GM12878 (cell line): Measurements from ENCODE around the gene MBD3L2B. TPM values are rescaled to one million over a fixed set of nuclear protein-coding genes. Genes with fewer than 3 reads are reported as not detected.
A peak's percentile ranks its signal among the peaks of the same experiment; 100 is the strongest.

Source experiments
- ATAC-seq: fragments of 200-7000 bp; cut with Tn5 transposase; 3 replicates; pipeline ENCODE4 v1.9.1; 2020; ENCODE audit warnings: mild to moderate bottlenecking, moderate library complexity
- BruUV-seq: library from RNA; stranded (reverse); fragments of 400-500 nt; replicated peaks from 2 replicates; lab custom pipeline; 2021; lab: Mats Ljungman, UMichigan
- CTCF ChIA-PET: fragments of 300-600 bp; sonication (Branson Sonifier 250); formaldehyde crosslinking; extraction: SDS; loops from one replicate; lab custom pipeline; 2021; ENCODE audit warnings: inconsistent platforms; lab: Yijun Ruan, JAX
- POLR2A ChIA-PET: fragments of 350-600 bp; formaldehyde crosslinking; extraction: SDS; loops from one replicate; lab custom pipeline; 2021; ENCODE audit warnings: inconsistent platforms; lab: Charles Lee
- RAD21 ChIA-PET: fragments of 300-600 bp; sonication (Branson Sonifier 250); formaldehyde crosslinking; loops from one replicate; lab custom pipeline; 2023; ENCODE audit warnings: antibody characterized with exemption; ENCODE audit not compliant: unreplicated experiment; lab: Charles Lee
- SMC1A ChIA-PET: fragments of 300-600 bp; sonication (Branson Sonifier 250); formaldehyde crosslinking; loops from one replicate; lab custom pipeline; 2023; ENCODE audit not compliant: unreplicated experiment, uncharacterized antibody; lab: Charles Lee
- DNase-seq: peaks from one replicate; pipeline ENCODE4 v3.0.0-alpha.2; 2011; ENCODE audit warnings: low read depth, low spot score
- FAIRE-seq: peaks from 3 replicates; lab custom pipeline; 2011; peaks lifted over from hg19 to GRCh38; lab: Jason Lieb, UNC
- H2AFZ ChIP-seq: 2 replicates; pipeline ENCODE4 v1.6.0; 2011; ENCODE audit warnings: low read depth, low read length, control low read depth; ENCODE audit not compliant: control insufficient read depth
- H3K27ac ChIP-seq: 2 replicates; pipeline ENCODE4 v1.5.1; 2011; ENCODE audit warnings: control low read depth; ENCODE audit not compliant: control insufficient read depth, insufficient read depth
- H3K27me3 ChIP-seq, 2 experiments: replicated peaks in 1 of 2; 2 replicates each; pipeline versions ENCODE4 v1.6.0 to v1.6.1; 2011; ENCODE audit warnings: low read length in 1 of 2; ENCODE audit not compliant: control insufficient read depth in 2 of 2, insufficient read depth in 2 of 2
- H3K36me3 ChIP-seq, 2 experiments: 2 replicates each; pipeline ENCODE4 v1.5.1; 2011; ENCODE audit warnings: low read length in 1 of 2; ENCODE audit not compliant: control insufficient read depth in 2 of 2, insufficient read depth in 2 of 2
- H3K4me1 ChIP-seq: 2 replicates; pipeline ENCODE4 v1.6.1; 2011; ENCODE audit warnings: mild to moderate bottlenecking, low read length, moderate library complexity, mixed read lengths; ENCODE audit not compliant: control insufficient read depth, insufficient read depth
- H3K4me2 ChIP-seq: 2 replicates; pipeline ENCODE4 v1.6.0; 2011; ENCODE audit warnings: control low read depth; ENCODE audit not compliant: control insufficient read depth, insufficient read depth
- H3K4me3 ChIP-seq: fragments of 200-600 bp; sonication (generic); 2 replicates; pipeline ENCODE4 v1.5.1; 2016
- H3K79me2 ChIP-seq: 2 replicates; pipeline ENCODE4 v1.6.0; 2011; ENCODE audit warnings: low read length; ENCODE audit not compliant: control insufficient read depth, insufficient read depth
- H3K9ac ChIP-seq: 2 replicates; pipeline ENCODE4 v1.8.0; 2011; ENCODE audit warnings: low read length, control low read depth, mixed read lengths; ENCODE audit not compliant: control insufficient read depth, insufficient read depth
- H3K9me3 ChIP-seq: replicated peaks from 3 replicates; pipeline ENCODE4 v1.5.1; 2011; ENCODE audit warnings: mild to moderate bottlenecking, low read length; ENCODE audit not compliant: control insufficient read depth, insufficient read depth
- H4K20me1 ChIP-seq: 2 replicates; pipeline ENCODE4 v1.6.0; 2011; ENCODE audit not compliant: control insufficient read depth, insufficient read depth
- GABPA ChIP-seq: IDR thresholded peaks from 2 replicates; pipeline ENCODE4 v1.6.1; 2014; ENCODE audit warnings: antibody characterized with exemption, low read depth, mild to moderate bottlenecking, inconsistent platforms
- PML ChIP-seq: IDR thresholded peaks from 2 replicates; pipeline ENCODE4 v1.6.1; 2012; ENCODE audit warnings: low read length, inconsistent platforms
- POLR2A ChIP-seq: IDR thresholded peaks from 2 replicates; pipeline ENCODE4 v1.6.1; 2011; ENCODE audit warnings: low read depth, mild to moderate bottlenecking, low read length
- RBBP5 ChIP-seq: fragments of 200-600 bp; sonication (generic); conservative IDR thresholded peaks from 2 replicates; pipeline ENCODE4 v1.6.1; 2016
- STAT3 ChIP-seq: IDR thresholded peaks from 2 replicates; pipeline ENCODE4 v1.6.1; 2011; ENCODE audit warnings: low read depth, low read length, improper control_type of control experiment
- SUZ12 ChIP-seq: fragments of 200-600 bp; sonication (generic); IDR thresholded peaks from one replicate; pipeline ENCODE4 v1.6.1; 2018; ENCODE audit warnings: antibody characterized with exemption, mild to moderate bottlenecking; ENCODE audit not compliant: unreplicated experiment
- WRNIP1 ChIP-seq: IDR thresholded peaks from 2 replicates; pipeline ENCODE4 v1.6.1; 2011; ENCODE audit warnings: low read depth, low read length, improper control_type of control experiment, borderline replicate concordance
- in situ Hi-C: fragments of 300-500 bp; cut with MboI; formaldehyde crosslinking; loops from 9 replicates; pipeline ENCODE4 v1.14.3; 2018; ENCODE audit warnings: mixed read lengths
- intact Hi-C: fragments of 100-400 bp; cut with micrococcal nuclease; formaldehyde crosslinking; loops from one replicate; pipeline ENCODE4 v1.14.2; 2022; ENCODE audit not compliant: unreplicated experiment
- polyA plus RNA-seq, 11 experiments: library from polyadenylated mRNA; depleted of rRNA in 4 of 11; unstranded in 6 of 11; stranded (reverse) in 5 of 11; fragments of >200 nt; fragmentation: Nextera tagmentation in 4 of 11; fragmentation: Illumina TruSeq in 1 of 11; extraction: Ambion mirVana in 4 of 11; extraction: Trizol in 1 of 11; gene quantifications; 1 replicate in 1 of 11; 2 replicates in 10 of 11; pipeline versions ENCODE4 v1.2.1 to v1.2.3, GENCODE V29; 2011 to 2016; ENCODE audit warnings: inconsistent platforms in 2 of 11, missing spikeins in 2 of 11, low read depth in 1 of 11
- total RNA-seq, 4 experiments: library from RNA; depleted of rRNA in 3 of 4; stranded (reverse); fragments of >200 nt in 3 of 4; fragmentation: Illumina TruSeq in 1 of 4; extraction: Trizol in 1 of 4; gene quantifications; 2 replicates each; pipeline versions ENCODE4 v1.2.1 to v1.2.3, GENCODE V29; 2013 to 2021
- TF ChIP-seq, protein P1 (sequence below): fragments of 450-650 bp; IDR thresholded peaks from 2 replicates; pipeline ENCODE4 v1.6.1; 2017; ENCODE audit warnings: mild to moderate bottlenecking, moderate library complexity
- TF ChIP-seq, protein P2 (sequence below): fragments of 150-350 bp; IDR thresholded peaks from 2 replicates; pipeline ENCODE4 v1.6.1; 2016; ENCODE audit warnings: low read depth, low read length
- TF ChIP-seq, protein P3 (sequence below): fragments of 450-650 bp; IDR thresholded peaks from 2 replicates; pipeline ENCODE4 v1.6.1; 2016; ENCODE audit warnings: mild to moderate bottlenecking
- TF ChIP-seq, protein P4 (sequence below): fragments of 450-650 bp; IDR thresholded peaks from 2 replicates; pipeline ENCODE4 v1.6.1; 2017; ENCODE audit warnings: mild to moderate bottlenecking, moderate library complexity

Gene MBD3L2B
- total and polyA plus RNA-seq, 10 of the 15 experiments (the other 5 are each of a cell fraction or from before 2014, with no cell fraction given): 0.10 TPM; not detected in 9

DNA sequence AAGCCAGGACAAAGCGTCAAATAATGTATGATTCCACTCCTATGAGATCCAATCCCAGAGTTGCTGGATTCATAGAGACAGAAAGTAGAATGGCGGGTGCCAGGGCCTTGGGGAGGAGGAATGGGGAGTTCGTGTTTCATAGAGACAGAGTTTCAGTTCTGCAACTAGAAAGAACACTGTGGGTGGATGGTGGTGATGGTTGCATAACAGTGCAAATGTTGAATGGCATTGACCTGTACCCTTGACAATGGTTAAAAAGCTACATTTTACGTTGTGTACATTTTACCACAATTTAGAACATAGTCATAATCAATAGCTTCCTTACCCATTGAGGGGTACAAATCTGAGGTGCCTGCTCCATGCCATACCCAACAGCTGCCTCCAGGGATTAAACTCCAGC, 33.4 kb downstream of the MBD3L2B start (continued):
- TF ChIP-seq, protein P1, sequence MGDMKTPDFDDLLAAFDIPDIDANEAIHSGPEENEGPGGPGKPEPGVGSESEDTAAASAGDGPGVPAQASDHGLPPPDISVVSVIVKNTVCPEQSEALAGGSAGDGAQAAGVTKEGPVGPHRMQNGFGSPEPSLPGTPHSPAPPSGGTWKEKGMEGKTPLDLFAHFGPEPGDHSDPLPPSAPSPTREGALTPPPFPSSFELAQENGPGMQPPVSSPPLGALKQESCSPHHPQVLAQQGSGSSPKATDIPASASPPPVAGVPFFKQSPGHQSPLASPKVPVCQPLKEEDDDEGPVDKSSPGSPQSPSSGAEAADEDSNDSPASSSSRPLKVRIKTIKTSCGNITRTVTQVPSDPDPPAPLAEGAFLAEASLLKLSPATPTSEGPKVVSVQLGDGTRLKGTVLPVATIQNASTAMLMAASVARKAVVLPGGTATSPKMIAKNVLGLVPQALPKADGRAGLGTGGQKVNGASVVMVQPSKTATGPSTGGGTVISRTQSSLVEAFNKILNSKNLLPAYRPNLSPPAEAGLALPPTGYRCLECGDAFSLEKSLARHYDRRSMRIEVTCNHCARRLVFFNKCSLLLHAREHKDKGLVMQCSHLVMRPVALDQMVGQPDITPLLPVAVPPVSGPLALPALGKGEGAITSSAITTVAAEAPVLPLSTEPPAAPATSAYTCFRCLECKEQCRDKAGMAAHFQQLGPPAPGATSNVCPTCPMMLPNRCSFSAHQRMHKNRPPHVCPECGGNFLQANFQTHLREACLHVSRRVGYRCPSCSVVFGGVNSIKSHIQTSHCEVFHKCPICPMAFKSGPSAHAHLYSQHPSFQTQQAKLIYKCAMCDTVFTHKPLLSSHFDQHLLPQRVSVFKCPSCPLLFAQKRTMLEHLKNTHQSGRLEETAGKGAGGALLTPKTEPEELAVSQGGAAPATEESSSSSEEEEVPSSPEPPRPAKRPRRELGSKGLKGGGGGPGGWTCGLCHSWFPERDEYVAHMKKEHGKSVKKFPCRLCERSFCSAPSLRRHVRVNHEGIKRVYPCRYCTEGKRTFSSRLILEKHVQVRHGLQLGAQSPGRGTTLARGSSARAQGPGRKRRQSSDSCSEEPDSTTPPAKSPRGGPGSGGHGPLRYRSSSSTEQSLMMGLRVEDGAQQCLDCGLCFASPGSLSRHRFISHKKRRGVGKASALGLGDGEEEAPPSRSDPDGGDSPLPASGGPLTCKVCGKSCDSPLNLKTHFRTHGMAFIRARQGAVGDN: no peak; the same call in 1 of the 2 replicates
- no peak for TF ChIP-seq SUZ12

DNA sequence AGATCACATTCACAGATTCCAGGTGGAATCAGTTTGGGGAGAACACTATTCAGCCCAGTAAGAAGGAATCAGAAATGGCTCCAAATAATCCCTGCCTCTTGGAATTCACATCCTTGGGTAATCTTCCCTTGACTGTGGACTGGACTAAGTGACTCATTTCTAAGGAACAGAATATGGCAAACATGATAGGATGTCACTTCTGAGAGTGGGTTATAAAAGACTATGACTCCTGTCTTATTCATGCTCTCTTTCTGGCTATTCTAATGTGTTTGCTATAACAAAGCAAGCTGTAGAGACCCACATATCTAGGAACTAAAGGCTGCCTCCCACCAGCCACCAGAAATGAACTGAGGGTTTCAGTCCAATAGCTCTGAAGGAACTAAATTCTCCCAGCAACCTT, 37.8 kb downstream of the MBD3L2B start:
- SMC1A ChIA-PET: no interaction called here
- no peak for TF ChIP-seq WRNIP1
- TF ChIP-seq RBBP5: no peak
- TF ChIP-seq, protein P2, sequence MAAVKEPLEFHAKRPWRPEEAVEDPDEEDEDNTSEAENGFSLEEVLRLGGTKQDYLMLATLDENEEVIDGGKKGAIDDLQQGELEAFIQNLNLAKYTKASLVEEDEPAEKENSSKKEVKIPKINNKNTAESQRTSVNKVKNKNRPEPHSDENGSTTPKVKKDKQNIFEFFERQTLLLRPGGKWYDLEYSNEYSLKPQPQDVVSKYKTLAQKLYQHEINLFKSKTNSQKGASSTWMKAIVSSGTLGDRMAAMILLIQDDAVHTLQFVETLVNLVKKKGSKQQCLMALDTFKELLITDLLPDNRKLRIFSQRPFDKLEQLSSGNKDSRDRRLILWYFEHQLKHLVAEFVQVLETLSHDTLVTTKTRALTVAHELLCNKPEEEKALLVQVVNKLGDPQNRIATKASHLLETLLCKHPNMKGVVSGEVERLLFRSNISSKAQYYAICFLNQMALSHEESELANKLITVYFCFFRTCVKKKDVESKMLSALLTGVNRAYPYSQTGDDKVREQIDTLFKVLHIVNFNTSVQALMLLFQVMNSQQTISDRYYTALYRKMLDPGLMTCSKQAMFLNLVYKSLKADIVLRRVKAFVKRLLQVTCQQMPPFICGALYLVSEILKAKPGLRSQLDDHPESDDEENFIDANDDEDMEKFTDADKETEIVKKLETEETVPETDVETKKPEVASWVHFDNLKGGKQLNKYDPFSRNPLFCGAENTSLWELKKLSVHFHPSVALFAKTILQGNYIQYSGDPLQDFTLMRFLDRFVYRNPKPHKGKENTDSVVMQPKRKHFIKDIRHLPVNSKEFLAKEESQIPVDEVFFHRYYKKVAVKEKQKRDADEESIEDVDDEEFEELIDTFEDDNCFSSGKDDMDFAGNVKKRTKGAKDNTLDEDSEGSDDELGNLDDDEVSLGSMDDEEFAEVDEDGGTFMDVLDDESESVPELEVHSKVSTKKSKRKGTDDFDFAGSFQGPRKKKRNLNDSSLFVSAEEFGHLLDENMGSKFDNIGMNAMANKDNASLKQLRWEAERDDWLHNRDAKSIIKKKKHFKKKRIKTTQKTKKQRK: no peak
- TF ChIP-seq POLR2A: no peak
- no peak for TF ChIP-seq PML
- TF ChIP-seq GABPA: no peak
- no peak for TF ChIP-seq STAT3
- TF ChIP-seq, protein P3, sequence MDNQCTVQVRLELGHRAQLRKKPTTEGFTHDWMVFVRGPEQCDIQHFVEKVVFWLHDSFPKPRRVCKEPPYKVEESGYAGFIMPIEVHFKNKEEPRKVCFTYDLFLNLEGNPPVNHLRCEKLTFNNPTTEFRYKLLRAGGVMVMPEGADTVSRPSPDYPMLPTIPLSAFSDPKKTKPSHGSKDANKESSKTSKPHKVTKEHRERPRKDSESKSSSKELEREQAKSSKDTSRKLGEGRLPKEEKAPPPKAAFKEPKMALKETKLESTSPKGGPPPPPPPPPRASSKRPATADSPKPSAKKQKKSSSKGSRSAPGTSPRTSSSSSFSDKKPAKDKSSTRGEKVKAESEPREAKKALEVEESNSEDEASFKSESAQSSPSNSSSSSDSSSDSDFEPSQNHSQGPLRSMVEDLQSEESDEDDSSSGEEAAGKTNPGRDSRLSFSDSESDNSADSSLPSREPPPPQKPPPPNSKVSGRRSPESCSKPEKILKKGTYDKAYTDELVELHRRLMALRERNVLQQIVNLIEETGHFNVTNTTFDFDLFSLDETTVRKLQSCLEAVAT: no peak
- TF ChIP-seq, protein P4, sequence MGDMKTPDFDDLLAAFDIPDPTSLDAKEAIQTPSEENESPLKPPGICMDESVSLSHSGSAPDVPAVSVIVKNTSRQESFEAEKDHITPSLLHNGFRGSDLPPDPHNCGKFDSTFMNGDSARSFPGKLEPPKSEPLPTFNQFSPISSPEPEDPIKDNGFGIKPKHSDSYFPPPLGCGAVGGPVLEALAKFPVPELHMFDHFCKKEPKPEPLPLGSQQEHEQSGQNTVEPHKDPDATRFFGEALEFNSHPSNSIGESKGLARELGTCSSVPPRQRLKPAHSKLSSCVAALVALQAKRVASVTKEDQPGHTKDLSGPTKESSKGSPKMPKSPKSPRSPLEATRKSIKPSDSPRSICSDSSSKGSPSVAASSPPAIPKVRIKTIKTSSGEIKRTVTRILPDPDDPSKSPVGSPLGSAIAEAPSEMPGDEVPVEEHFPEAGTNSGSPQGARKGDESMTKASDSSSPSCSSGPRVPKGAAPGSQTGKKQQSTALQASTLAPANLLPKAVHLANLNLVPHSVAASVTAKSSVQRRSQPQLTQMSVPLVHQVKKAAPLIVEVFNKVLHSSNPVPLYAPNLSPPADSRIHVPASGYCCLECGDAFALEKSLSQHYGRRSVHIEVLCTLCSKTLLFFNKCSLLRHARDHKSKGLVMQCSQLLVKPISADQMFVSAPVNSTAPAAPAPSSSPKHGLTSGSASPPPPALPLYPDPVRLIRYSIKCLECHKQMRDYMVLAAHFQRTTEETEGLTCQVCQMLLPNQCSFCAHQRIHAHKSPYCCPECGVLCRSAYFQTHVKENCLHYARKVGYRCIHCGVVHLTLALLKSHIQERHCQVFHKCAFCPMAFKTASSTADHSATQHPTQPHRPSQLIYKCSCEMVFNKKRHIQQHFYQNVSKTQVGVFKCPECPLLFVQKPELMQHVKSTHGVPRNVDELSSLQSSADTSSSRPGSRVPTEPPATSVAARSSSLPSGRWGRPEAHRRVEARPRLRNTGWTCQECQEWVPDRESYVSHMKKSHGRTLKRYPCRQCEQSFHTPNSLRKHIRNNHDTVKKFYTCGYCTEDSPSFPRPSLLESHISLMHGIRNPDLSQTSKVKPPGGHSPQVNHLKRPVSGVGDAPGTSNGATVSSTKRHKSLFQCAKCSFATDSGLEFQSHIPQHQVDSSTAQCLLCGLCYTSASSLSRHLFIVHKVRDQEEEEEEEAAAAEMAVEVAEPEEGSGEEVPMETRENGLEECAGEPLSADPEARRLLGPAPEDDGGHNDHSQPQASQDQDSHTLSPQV: no peak

More for the DNA sequence above, 37.8 kb downstream of the MBD3L2B start:
- in situ Hi-C loops (no loop called here), intact Hi-C loops (no loop called here)
- DNase-seq (no peak), FAIRE-seq (no peak), ATAC-seq (no peak)
- Histone ChIP-seq H3K4me2 (no peak overlapping the region), H2AFZ (no peak overlapping the region), H3K9ac (no peak overlapping the region), H3K9me3 (peaks cover 15% of the 10 kb centered on the region; the same call in 2 of the 3 replicates), H3K27ac (no peak overlapping the region), H3K27me3 (no peaks in the 10 kb centered on the region), H3K36me3 (peaks cover 0 to 2% of the 10 kb centered on the region in 2 experiments; a peak in 2 of 4 replicates), H3K4me1 (peaks cover 6% of the 10 kb centered on the region), H4K20me1 (no peaks in the 10 kb centered on the region), H3K79me2 (no peaks in the 10 kb centered on the region), H3K4me3 (no peak overlapping the region)
- ChIA-PET POLR2A (interaction anchor here (0.5 kb wide), 1 partner anchor 91 kb away, joined by 3 read pairs; no protein-coding TSS in a partner anchor), RAD21 (no interaction called here), CTCF (no interaction called here)
- BruUV-seq: TSS peak; percentile 32
